ENCODE measurements around the gene GPALPP1.

GRCh38 chr13:45074721-45075120 lies 85.4 kb downstream of the GPALPP1 start:
- no peak for TF ChIP-seq CTCF (IDR thresholded peaks at IDR 0.05)
- TF ChIP-seq EZH2 (IDR thresholded peaks at IDR 0.05): no peak
- no peak for TF ChIP-seq EZH2phosphoT487 (IDR thresholded peaks at IDR 0.05)
